Transverse colon (tissue), 4 donors: ENCODE data around the gene MED27.

ENCODE experiments used
- POLR2AphosphoS5 ChIP-seq, 3 donors: sonication (generic); formaldehyde crosslinking; IDR thresholded peaks; one replicate each; pipeline ENCODE4 v1.6.1; 2016; ENCODE audit warnings: antibody characterized with exemption in 3 of 3
- TF ChIP-seq, protein P1 (sequence below), 5 experiments: fragments of 200-600 bp in 3 of 5; fragments of 450-650 bp in 2 of 5; sonication (generic) in 3 of 5; IDR thresholded peaks; 1 replicate in 2 of 5; 2 replicates in 3 of 5; pipeline ENCODE4 v1.5.1; 2016 to 2017; ENCODE audit warnings: antibody characterized with exemption in 5 of 5, inconsistent platforms in 3 of 5, mild to moderate bottlenecking in 2 of 5, moderate library complexity in 1 of 5

DNA sequence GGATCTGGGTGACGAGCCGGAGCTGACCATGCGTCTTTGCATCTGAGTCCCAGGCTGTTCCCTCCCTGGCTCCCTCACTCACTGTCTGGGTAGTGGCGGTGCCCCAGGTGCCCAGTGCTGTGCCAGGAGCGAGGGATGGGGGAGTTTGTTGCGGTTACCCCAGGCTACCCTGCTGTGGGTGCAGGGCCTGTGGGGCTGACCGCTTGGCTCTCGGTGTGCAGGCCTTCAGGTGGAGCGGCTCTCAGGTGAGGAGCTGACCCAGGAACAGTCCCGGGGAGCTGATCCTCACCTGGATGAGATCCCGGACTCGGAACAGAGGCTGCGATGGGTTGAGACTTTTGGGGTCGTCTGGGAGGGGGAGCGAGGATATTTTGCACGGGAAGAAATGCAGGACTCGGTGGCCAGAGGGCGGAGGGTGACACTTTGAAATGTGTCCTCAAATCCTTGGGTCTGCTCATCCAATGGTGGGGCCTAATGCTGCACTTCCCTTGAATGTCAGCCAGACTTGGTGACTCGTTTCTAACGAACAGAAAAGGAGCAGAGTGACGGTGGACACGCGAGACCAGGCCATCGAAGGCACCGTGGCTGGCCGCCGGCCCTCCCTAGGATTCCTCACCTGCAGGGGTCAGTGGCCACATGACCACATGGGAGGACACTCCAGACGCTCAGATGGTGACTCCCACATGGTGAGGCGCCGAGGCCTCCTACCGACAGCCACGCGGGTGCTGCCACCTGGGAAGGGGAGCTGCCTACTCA lies 235.5 kb downstream of the MED27 start:
- TF ChIP-seq, protein P1, sequence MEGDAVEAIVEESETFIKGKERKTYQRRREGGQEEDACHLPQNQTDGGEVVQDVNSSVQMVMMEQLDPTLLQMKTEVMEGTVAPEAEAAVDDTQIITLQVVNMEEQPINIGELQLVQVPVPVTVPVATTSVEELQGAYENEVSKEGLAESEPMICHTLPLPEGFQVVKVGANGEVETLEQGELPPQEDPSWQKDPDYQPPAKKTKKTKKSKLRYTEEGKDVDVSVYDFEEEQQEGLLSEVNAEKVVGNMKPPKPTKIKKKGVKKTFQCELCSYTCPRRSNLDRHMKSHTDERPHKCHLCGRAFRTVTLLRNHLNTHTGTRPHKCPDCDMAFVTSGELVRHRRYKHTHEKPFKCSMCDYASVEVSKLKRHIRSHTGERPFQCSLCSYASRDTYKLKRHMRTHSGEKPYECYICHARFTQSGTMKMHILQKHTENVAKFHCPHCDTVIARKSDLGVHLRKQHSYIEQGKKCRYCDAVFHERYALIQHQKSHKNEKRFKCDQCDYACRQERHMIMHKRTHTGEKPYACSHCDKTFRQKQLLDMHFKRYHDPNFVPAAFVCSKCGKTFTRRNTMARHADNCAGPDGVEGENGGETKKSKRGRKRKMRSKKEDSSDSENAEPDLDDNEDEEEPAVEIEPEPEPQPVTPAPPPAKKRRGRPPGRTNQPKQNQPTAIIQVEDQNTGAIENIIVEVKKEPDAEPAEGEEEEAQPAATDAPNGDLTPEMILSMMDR (IDR thresholded peaks at IDR 0.05): no peak
- TF ChIP-seq POLR2AphosphoS5 (IDR thresholded peaks at IDR 0.05): no peak
